ENCODE results near the gene TXNRD3. TPM values are rescaled to one million over a fixed set of nuclear protein-coding genes. Genes with fewer than 3 reads are reported as not detected.

The TXNRD3 gene
- 1.8 TPM for total RNA-seq (ENCODE audit: unreplicated experiment)
- long read RNA-seq: 0 reads

DNA sequence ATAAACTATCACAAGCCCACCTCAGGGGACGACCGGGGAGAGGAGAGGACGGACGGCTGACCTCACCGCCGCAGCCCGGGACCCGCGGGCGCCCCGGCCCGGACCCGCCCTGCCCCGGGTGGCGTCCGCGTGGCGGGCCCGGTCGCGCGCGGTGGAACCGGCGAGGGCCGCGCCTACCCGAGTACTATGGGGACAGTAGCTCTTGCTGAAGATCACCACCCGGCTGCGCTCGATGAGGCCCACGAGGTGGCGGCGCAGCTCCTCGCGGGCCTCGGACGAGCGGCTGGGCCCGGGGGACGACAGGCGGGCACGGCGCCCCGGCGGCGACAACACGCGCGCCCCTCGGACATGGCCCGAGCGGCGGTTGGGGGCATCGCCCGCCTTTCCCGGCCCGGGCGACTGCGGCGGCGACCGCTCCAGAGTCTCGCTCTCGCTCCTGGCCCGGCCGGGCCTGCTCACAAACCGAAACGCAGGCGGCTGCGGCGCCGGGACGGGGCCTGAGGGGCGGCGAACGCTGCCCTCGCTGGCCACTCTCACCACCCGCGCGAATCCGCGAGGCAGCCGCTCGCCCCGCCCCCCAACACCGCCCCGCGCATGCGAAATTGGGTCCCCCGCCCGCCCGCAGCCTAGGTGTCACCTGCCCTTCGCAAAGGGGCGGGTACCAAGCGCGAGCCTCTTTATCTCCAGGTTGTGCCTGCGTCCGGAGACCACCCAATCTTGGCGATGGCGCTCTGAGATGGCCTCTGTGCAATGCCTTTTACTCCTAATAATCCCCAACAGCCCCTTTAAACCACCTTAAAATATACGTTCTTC is at the start of gene TXNRD3:
TXNRD3 (minus strand) TSS at position 554 of the 813 bp plus-strand sequence.
- TF ChIP-seq, protein P1, sequence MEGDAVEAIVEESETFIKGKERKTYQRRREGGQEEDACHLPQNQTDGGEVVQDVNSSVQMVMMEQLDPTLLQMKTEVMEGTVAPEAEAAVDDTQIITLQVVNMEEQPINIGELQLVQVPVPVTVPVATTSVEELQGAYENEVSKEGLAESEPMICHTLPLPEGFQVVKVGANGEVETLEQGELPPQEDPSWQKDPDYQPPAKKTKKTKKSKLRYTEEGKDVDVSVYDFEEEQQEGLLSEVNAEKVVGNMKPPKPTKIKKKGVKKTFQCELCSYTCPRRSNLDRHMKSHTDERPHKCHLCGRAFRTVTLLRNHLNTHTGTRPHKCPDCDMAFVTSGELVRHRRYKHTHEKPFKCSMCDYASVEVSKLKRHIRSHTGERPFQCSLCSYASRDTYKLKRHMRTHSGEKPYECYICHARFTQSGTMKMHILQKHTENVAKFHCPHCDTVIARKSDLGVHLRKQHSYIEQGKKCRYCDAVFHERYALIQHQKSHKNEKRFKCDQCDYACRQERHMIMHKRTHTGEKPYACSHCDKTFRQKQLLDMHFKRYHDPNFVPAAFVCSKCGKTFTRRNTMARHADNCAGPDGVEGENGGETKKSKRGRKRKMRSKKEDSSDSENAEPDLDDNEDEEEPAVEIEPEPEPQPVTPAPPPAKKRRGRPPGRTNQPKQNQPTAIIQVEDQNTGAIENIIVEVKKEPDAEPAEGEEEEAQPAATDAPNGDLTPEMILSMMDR (IDR thresholded peaks at IDR 0.05; ENCODE audit: partially characterized antibody, unreplicated experiment): no peak
- Mint-ChIP-seq H3K36me3 (ENCODE audit: unreplicated experiment) (peaks cover 7% of the 10 kb centered on the region), H3K4me1 (ENCODE audit: low read depth, unreplicated experiment) (peaks cover 3% of the 10 kb centered on the region), H3K27me3 (ENCODE audit: unreplicated experiment) (peaks cover 2% of the 10 kb centered on the region), H3K27ac (ENCODE audit: unreplicated experiment) (no peak within 1 kb of the TSS), H3K9me3 (ENCODE audit: unreplicated experiment) (peaks cover 4% of the 10 kb centered on the region), H3K4me3 (ENCODE audit: unreplicated experiment) (peak within 1 kb of the TSS; percentile 86)
- peak; percentile 71 for DNase-seq

DNA sequence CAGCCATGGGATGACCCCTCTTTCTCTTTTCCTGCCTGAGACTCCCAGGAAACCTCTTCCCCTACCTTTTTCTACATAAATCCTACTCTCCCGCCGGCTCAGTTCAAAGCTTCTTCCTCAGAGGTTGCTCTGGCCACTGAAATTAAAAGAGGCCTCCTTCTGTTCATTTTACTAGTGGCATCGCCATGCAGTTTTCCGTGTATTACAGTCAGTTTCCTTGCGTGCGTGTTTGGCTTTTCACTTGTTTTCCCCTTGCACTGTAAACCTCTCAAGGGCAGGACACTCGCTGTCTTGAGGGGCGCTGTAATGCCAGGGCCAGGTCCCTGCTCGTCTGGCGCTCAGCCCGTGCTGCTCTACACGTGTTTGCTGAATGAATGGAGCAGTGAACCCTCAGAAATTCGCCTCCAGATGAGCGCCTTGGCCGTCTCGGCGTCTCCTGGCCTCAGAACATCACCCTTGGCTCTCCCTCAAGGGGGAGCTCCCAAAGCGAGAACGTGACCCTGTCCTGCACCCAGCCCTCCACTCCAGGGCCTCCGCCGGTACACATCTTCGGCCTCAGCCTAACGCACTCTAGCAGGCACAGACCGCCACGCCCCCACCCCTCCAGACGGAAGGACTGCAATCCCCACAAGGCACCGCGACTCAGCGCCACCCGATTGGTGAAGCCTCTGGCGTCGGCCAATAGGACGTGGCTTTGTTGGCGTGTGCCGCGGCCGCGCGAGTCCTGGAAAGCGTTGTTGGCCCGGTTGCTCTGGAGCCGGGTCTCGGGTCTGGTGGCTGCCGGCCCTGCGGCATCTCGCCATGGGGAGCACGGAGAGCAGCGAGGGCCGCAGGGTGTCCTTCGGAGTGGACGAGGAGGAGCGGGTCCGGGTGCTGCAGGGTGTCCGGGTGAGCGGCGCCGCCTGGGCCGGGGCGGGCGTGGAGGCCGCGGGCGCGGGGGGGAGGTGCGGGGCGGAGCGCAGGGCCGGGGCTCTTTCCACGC is 48.9 kb upstream of the TXNRD3 start, which contains the start of gene CHCHD6:
CHCHD6 (plus strand) TSS at position 729 of the 982 bp plus-strand sequence; CDS start at position 802, 73 bp downstream.
- DNase-seq: peak; percentile 97
- H3K27ac Mint-ChIP-seq (ENCODE audit: unreplicated experiment): no peak within 1 kb of the TSS
- peaks cover 13% of the 10 kb centered on the region for H3K4me1 Mint-ChIP-seq (ENCODE audit: low read depth, unreplicated experiment)
- H3K9me3 Mint-ChIP-seq (ENCODE audit: unreplicated experiment): peaks cover 3% of the 10 kb centered on the region
- peaks cover 10% of the 10 kb centered on the region for H3K27me3 Mint-ChIP-seq (ENCODE audit: unreplicated experiment)
- H3K4me3 Mint-ChIP-seq (ENCODE audit: unreplicated experiment): peak within 1 kb of the TSS; percentile 83
- TF ChIP-seq, protein P1 (IDR thresholded peaks at IDR 0.05; ENCODE audit: partially characterized antibody, unreplicated experiment): no peak
- H3K36me3 Mint-ChIP-seq (ENCODE audit: unreplicated experiment): no peaks in the 10 kb centered on the region

DNA sequence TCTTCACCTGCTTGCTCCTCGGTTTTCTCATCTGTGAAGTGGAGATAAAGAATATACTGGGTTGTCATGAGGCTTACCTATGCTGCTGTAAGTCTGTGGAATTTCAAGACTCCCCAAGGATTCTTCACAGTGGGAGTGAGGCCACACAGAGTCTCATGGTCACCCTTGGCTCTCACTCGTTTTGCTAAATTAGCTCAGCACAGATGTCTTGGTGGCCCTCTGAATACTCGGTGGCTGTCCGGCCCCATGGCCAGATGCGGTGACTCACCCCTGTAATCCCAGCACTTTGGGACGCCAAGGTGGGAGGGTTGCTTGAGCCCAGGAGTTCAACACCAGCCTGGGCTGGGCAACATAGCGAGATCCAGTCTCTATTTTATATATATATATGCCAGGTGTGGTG is 44.1 kb upstream of the TXNRD3 start:
- Mint-ChIP-seq H3K36me3 (ENCODE audit: unreplicated experiment) (no peaks in the 10 kb centered on the region), H3K4me3 (ENCODE audit: unreplicated experiment) (no peak overlapping the region), H3K9me3 (ENCODE audit: unreplicated experiment) (peaks cover 2% of the 10 kb centered on the region), H3K27me3 (ENCODE audit: unreplicated experiment) (peaks cover 9% of the 10 kb centered on the region), H3K4me1 (ENCODE audit: low read depth, unreplicated experiment) (peaks cover 10% of the 10 kb centered on the region), H3K27ac (ENCODE audit: unreplicated experiment) (no peak overlapping the region)
- TF ChIP-seq, protein P1 (IDR thresholded peaks at IDR 0.05; ENCODE audit: partially characterized antibody, unreplicated experiment): no peak
- no peak for DNase-seq

DNA sequence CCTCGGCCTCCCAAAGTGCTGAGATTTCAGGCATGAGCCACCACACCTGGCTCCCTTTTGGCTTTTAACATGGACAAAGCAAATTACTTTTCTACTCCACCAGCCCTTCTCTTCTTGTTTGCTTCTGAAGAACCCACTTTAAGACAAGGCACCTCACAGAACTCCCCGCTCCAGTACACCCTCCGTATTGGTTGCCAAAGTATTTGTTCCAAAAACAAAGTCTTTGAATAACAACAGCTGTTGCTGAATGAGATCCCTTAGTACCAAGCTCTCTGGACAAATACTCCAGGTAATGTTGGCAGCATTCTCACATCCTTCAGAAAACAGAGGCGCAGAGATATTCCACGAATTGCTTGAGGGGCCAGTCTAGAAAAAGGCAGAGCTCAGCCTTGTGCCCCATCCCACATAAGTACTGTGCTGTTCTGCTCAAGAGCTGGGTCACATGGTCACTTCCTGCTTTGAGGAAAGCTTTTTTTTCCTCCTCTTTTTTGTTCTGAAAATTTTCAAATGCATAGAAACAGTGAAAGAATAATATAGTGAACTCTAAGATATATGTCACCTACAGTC is 41.9 kb upstream of the TXNRD3 start:
- TF ChIP-seq, protein P1 (IDR thresholded peaks at IDR 0.05; ENCODE audit: partially characterized antibody, unreplicated experiment): no peak
- Mint-ChIP-seq H3K27ac (ENCODE audit: unreplicated experiment) (no peak overlapping the region), H3K9me3 (ENCODE audit: unreplicated experiment) (peaks cover 2% of the 10 kb centered on the region), H3K4me1 (ENCODE audit: low read depth, unreplicated experiment) (peaks cover 4% of the 10 kb centered on the region), H3K36me3 (ENCODE audit: unreplicated experiment) (no peaks in the 10 kb centered on the region), H3K4me3 (ENCODE audit: unreplicated experiment) (no peak overlapping the region), H3K27me3 (ENCODE audit: unreplicated experiment) (no peaks in the 10 kb centered on the region)
- DNase-seq: no peak
